Left hindlimb (tissue), 1 donor: ENCODE measurements around the gene ANXA6.

Source experiments
- DNase-seq: peaks from one replicate; pipeline ENCODE4 v3.0.0-alpha.2; 2018

Gene ANXA6

GRCh38 chr5:151060742-151061141, 96.8 kb downstream of the ANXA6 start:
- no peak for DNase-seq

GRCh38 chr5:151058891-151059489, 98.6 kb downstream of the ANXA6 start:
- no peak for DNase-seq

- no peak for DNase-seq
Observed at GRCh38 chr5:151058301-151058700, 99.3 kb downstream of the ANXA6 start.

GRCh38 chr5:151056379-151057325, 100.9 kb downstream of the ANXA6 start:
- DNase-seq, result no peak

- no peak for DNase-seq
Observed at GRCh38 chr5:151055336-151055735, 102.2 kb downstream of the ANXA6 start.

- no peak for DNase-seq
Observed at GRCh38 chr5:151054709-151055108, 102.9 kb downstream of the ANXA6 start.

GRCh38 chr5:151053796-151054462, 103.7 kb downstream of the ANXA6 start:
- DNase-seq, result no peak

- DNase-seq, result no peak
Observed at GRCh38 chr5:151052836-151053235, 104.7 kb downstream of the ANXA6 start.

GRCh38 chr5:151051931-151052608, 105.5 kb downstream of the ANXA6 start:
- DNase-seq, result no peak

GRCh38 chr5:151051066-151051930, 106.3 kb downstream of the ANXA6 start:
- DNase-seq, result peak; percentile 71
